B cell (primary cell): ENCODE measurements around the gene B4GALNT1.

ENCODE experiments used
- EZH2 ChIP-seq: IDR thresholded peaks from 2 replicates; pipeline ENCODE4 v1.6.1; 2012; ENCODE audit warnings: borderline replicate concordance, low read depth, mild to moderate bottlenecking, moderate library complexity, low read length; ENCODE audit not compliant: insufficient read depth, poor library complexity, severe bottlenecking
- TF ChIP-seq, protein P1 (sequence below): fragments of 200-600 bp; IDR thresholded peaks from one replicate; pipeline ENCODE4 v1.8.0; 2022; ENCODE audit warnings: antibody characterized with exemption, mild to moderate bottlenecking

DNA sequence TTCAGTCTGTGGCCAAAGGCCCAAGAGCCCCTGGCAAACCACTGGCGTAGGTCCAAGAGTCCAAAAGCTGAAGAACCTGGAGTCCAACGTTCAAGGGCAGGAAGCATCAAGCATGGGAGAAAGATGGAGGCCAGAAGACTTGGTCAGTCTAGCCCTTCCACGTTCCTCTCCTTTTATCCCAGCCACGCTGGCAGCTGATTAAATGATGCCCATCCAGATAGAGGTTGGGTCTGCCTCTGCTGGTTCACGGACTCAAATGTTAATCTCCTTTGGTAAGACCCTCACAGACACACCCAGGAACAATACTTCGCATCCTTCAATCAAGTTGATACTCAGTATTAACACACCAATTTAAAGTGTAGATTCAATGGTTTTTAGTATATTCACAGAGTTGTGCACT lies 39.8 kb upstream of the B4GALNT1 start:
- no peak for TF ChIP-seq EZH2
- TF ChIP-seq, protein P1, sequence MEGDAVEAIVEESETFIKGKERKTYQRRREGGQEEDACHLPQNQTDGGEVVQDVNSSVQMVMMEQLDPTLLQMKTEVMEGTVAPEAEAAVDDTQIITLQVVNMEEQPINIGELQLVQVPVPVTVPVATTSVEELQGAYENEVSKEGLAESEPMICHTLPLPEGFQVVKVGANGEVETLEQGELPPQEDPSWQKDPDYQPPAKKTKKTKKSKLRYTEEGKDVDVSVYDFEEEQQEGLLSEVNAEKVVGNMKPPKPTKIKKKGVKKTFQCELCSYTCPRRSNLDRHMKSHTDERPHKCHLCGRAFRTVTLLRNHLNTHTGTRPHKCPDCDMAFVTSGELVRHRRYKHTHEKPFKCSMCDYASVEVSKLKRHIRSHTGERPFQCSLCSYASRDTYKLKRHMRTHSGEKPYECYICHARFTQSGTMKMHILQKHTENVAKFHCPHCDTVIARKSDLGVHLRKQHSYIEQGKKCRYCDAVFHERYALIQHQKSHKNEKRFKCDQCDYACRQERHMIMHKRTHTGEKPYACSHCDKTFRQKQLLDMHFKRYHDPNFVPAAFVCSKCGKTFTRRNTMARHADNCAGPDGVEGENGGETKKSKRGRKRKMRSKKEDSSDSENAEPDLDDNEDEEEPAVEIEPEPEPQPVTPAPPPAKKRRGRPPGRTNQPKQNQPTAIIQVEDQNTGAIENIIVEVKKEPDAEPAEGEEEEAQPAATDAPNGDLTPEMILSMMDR = no peak
